A673 (cell line): ENCODE measurements around the gene NRG3.

Experiments
- EZH2 ChIP-seq: fragments of 200-600 bp; sonication (generic); IDR thresholded peaks from 2 replicates; pipeline ENCODE4 v1.6.1; 2017; ENCODE audit warnings: borderline replicate concordance, low read depth, mild to moderate bottlenecking, mixed read lengths, antibody characterized with exemption, low read length; ENCODE audit not compliant: poor library complexity, severe bottlenecking
- TF ChIP-seq, protein P1 (sequence below): fragments of 300-800, 200-600 bp; sonication (generic); conservative IDR thresholded peaks from 2 replicates; pipeline ENCODE4 v1.5.1; 2017; ENCODE audit warnings: low read depth, mild to moderate bottlenecking, antibody characterized with exemption, low read length, moderate library complexity, mixed read lengths

DNA sequence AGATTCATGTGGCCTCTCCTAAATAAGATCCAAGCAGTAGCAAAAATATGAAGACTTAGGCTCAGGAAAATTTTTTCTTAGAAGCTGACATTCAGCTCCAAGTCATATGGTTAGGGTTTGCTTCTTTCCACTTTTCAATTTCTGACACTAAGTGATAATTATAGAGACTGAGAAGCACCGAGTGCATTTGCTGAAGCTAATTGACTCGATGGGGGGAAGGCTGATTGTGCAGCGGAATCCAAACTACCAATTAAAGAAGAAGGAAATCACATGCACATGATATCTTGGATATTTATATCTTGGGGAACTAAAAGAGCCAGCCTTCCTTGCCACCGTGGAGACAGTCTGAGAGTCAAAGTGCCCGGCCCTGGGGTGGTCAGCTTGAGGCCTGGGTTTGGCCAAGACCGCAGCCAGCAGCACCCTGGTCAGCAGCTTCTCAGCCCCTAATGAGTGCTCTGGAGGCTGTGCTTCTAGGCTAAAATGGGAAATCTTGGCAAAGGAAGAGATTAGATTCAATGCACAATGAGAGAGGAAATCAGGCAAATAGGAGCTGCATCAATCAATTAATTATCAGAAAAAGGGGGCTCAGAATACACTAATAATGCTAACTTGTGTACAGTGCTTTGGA, 589.3 kb downstream of the NRG3 start:
- no peak for TF ChIP-seq EZH2
- TF ChIP-seq, protein P1, sequence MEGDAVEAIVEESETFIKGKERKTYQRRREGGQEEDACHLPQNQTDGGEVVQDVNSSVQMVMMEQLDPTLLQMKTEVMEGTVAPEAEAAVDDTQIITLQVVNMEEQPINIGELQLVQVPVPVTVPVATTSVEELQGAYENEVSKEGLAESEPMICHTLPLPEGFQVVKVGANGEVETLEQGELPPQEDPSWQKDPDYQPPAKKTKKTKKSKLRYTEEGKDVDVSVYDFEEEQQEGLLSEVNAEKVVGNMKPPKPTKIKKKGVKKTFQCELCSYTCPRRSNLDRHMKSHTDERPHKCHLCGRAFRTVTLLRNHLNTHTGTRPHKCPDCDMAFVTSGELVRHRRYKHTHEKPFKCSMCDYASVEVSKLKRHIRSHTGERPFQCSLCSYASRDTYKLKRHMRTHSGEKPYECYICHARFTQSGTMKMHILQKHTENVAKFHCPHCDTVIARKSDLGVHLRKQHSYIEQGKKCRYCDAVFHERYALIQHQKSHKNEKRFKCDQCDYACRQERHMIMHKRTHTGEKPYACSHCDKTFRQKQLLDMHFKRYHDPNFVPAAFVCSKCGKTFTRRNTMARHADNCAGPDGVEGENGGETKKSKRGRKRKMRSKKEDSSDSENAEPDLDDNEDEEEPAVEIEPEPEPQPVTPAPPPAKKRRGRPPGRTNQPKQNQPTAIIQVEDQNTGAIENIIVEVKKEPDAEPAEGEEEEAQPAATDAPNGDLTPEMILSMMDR: no peak
